ENCODE measurements around the gene ARHGEF38. TPM values are rescaled to one million over a fixed set of nuclear protein-coding genes. Genes with fewer than 3 reads are reported as not detected.

Gene ARHGEF38
- polyA plus RNA-seq, 3 donors: not detected

DNA sequence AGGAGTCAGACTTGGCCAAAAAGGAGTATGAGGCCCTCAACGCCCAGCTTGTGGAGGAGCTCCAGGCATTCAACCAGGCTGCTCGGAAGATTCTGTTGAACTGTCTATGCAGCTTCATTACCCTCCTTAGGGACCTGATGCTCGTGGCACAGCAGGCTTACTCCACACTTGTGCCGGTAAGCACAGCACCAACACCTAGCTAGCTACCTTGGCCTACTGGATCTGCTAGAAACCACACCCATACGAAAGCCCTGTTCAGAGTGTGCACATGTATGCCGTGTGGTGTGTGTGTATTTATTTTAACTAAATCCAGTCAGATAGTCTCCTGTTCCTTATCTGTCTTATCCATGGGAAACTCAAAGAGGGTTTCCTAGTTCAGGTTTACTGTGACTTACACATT lies 106.8 kb downstream of the ARHGEF38 start:
- H3K27me3 ChIP-seq (ENCODE audit: control insufficient read depth in 2 of 2, insufficient read depth in 2 of 2, low read length in 2 of 2): no peaks in the 10 kb centered on the region
- no peaks in the 10 kb centered on the region for H3K27me3 Mint-ChIP-seq (ENCODE audit: low read depth in 3 of 3)
- H3K4me1 ChIP-seq (ENCODE audit: control insufficient read depth in 1 of 2, insufficient read depth in 2 of 2, low read length in 2 of 2): no peaks in the 10 kb centered on the region
- H3K4me3 Mint-ChIP-seq: no peak overlapping the region
- no peaks in the 10 kb centered on the region for H4K20me1 ChIP-seq (ENCODE audit: insufficient read depth, low read length)
- H3K27ac Mint-ChIP-seq: no peak overlapping the region
- H3K36me3 ChIP-seq (replicated peaks in 1 of 2; ENCODE audit: control insufficient read depth in 1 of 2, insufficient read depth in 2 of 2, low read length in 2 of 2): no peaks in the 10 kb centered on the region
- intact Hi-C loops (cut with micrococcal nuclease): no loop called here
- no peak overlapping the region for H3K4me3 ChIP-seq (replicated peaks in 1 of 3; ENCODE audit: low read depth in 2 of 3, low read length in 3 of 3)
- TF ChIP-seq, protein P1, sequence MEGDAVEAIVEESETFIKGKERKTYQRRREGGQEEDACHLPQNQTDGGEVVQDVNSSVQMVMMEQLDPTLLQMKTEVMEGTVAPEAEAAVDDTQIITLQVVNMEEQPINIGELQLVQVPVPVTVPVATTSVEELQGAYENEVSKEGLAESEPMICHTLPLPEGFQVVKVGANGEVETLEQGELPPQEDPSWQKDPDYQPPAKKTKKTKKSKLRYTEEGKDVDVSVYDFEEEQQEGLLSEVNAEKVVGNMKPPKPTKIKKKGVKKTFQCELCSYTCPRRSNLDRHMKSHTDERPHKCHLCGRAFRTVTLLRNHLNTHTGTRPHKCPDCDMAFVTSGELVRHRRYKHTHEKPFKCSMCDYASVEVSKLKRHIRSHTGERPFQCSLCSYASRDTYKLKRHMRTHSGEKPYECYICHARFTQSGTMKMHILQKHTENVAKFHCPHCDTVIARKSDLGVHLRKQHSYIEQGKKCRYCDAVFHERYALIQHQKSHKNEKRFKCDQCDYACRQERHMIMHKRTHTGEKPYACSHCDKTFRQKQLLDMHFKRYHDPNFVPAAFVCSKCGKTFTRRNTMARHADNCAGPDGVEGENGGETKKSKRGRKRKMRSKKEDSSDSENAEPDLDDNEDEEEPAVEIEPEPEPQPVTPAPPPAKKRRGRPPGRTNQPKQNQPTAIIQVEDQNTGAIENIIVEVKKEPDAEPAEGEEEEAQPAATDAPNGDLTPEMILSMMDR (IDR thresholded peaks at IDR 0.05): no peak
- no peak overlapping the region for H3K9ac ChIP-seq (ENCODE audit: insufficient read depth, low read length, poor library complexity, severe bottlenecking)
- no peak for DNase-seq
- H3K4me2 ChIP-seq (replicated peaks; ENCODE audit: extremely low read depth, low read length, poor library complexity, severe bottlenecking): no peak overlapping the region
- no peak overlapping the region for H2AFZ ChIP-seq (ENCODE audit: insufficient read depth, low read depth, low read length, poor library complexity, severe bottlenecking)
- H3K9me3 Mint-ChIP-seq: no peaks in the 10 kb centered on the region
- no peaks in the 10 kb centered on the region for H3K36me3 Mint-ChIP-seq
- H3K27ac ChIP-seq (ENCODE audit: low read depth in 1 of 2, low read length in 2 of 2): no peak overlapping the region
- no peaks in the 10 kb centered on the region for H3K79me2 ChIP-seq (ENCODE audit: insufficient read depth, low read length)
- H3K4me1 Mint-ChIP-seq: peaks cover 2% of the 10 kb centered on the region
- H3K9me3 ChIP-seq (replicated peaks in 1 of 2; ENCODE audit: control insufficient read depth in 1 of 2, insufficient read depth in 1 of 2, low read length in 2 of 2): no peaks in the 10 kb centered on the region
- WGBS (ENCODE audit: insufficient coverage): 100% methylated on average over 2 of the region's 6 CpGs

DNA sequence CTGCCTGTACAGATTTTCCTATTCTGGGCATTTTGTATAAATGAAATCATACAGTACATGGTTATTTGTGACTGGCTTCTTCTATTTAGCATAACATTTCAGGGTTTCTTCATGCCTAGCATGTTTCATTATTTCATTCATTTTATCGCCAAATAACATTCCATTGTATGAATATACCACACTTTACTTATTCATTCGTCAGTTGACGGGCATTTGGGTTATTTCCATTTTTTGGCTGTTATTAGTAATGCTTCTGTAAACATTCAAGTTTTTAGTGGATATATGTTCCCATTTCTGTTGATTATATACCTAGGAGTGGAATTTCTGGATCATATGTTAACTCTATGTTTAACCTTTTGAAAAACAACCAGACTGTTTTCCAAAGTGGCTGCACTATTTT lies 108.6 kb downstream of the ARHGEF38 start:
- H3K79me2 ChIP-seq (ENCODE audit: insufficient read depth, low read length): no peaks in the 10 kb centered on the region
- TF ChIP-seq, protein P1 (IDR thresholded peaks at IDR 0.05): no peak
- Mint-ChIP-seq H3K4me1 (peaks cover 2% of the 10 kb centered on the region), H3K9me3 (no peaks in the 10 kb centered on the region), H3K4me3 (no peak overlapping the region), H3K36me3 (no peaks in the 10 kb centered on the region), H3K27ac (no peak overlapping the region), H3K27me3 (ENCODE audit: low read depth in 3 of 3) (no peaks in the 10 kb centered on the region)
- H4K20me1 ChIP-seq (ENCODE audit: insufficient read depth, low read length): no peaks in the 10 kb centered on the region
- no peak overlapping the region for H3K27ac ChIP-seq (ENCODE audit: low read depth in 1 of 2, low read length in 2 of 2)
- H3K9ac ChIP-seq (ENCODE audit: insufficient read depth, low read length, poor library complexity, severe bottlenecking): no peak overlapping the region
- H3K27me3 ChIP-seq (ENCODE audit: control insufficient read depth in 2 of 2, insufficient read depth in 2 of 2, low read length in 2 of 2): no peaks in the 10 kb centered on the region
- no peaks in the 10 kb centered on the region for H3K9me3 ChIP-seq (replicated peaks in 1 of 2; ENCODE audit: control insufficient read depth in 1 of 2, insufficient read depth in 1 of 2, low read length in 2 of 2)
- no peaks in the 10 kb centered on the region for H3K4me1 ChIP-seq (ENCODE audit: control insufficient read depth in 1 of 2, insufficient read depth in 2 of 2, low read length in 2 of 2)
- no peak for DNase-seq
- intact Hi-C loops (cut with micrococcal nuclease): no loop called here
- whole genome bisulfite sequencing (ENCODE audit: insufficient coverage): no CpG with 5 or more reads among the region's 3 CpGs
- H3K4me3 ChIP-seq (replicated peaks in 1 of 3; ENCODE audit: low read depth in 2 of 3, low read length in 3 of 3): no peak overlapping the region
- H2AFZ ChIP-seq (ENCODE audit: insufficient read depth, low read depth, low read length, poor library complexity, severe bottlenecking): no peak overlapping the region
- no peak overlapping the region for H3K4me2 ChIP-seq (replicated peaks; ENCODE audit: extremely low read depth, low read length, poor library complexity, severe bottlenecking)
- no peaks in the 10 kb centered on the region for H3K36me3 ChIP-seq (replicated peaks in 1 of 2; ENCODE audit: control insufficient read depth in 1 of 2, insufficient read depth in 2 of 2, low read length in 2 of 2)

Data from CD14-positive monocyte (primary cell).